ENCODE results near the gene RAB7A.

- peak in 2 of 3 experiments; percentile 31 to 35; a peak in 2 of 6 replicates for TF ChIP-seq CTCF (IDR thresholded peaks at IDR 0.05 in 2 of 3, conservative IDR thresholded peaks at IDR 0.05 in 1 of 3; ENCODE audit: borderline replicate concordance in 1 of 3, insufficient read depth in 1 of 3, low read depth in 2 of 3, low read length in 2 of 3)
- no peak for TF ChIP-seq MAX (IDR thresholded peaks at IDR 0.05)
Observed at GRCh38 chr3:128845119-128845777, 119.3 kb downstream of the RAB7A start.

All from HCT116 (cell line).